DOHH2 (cell line): ENCODE measurements around the gene NT5C1B.

Experiments
- EZH2phosphoT487 ChIP-seq: fragments of 200-600 bp; sonication (generic); IDR thresholded peaks from 2 replicates; pipeline ENCODE4 v1.6.1; 2017; ENCODE audit warnings: borderline replicate concordance, mild to moderate bottlenecking, antibody characterized with exemption, low read length, moderate library complexity, mixed read lengths
- TF ChIP-seq, protein P1 (sequence below): fragments of 200-600 bp; sonication (generic); IDR thresholded peaks from one replicate; pipeline ENCODE4 v1.5.1; 2014; ENCODE audit warnings: antibody characterized with exemption, mild to moderate bottlenecking, low read depth, low read length; ENCODE audit not compliant: poor library complexity, severe bottlenecking

DNA sequence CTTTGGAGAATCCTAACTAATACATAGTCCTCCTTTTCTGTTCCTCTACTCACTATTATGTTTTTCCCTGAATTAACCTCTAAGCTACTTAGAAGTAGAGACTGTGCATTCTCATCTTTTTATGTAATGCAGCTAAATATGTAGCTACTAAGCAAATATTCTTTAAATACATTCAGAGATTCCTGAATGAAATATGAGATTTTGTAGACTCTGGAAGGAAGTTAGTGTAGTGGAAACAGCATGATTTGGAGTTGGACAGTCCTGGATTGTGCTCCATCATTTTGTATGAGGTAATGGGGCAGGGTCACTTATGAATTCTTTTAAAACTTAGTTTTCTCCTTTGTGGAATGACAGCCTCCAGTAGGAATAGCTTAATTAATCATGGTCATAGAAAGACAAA, 24.7 kb upstream of the NT5C1B start:
- TF ChIP-seq, protein P1, sequence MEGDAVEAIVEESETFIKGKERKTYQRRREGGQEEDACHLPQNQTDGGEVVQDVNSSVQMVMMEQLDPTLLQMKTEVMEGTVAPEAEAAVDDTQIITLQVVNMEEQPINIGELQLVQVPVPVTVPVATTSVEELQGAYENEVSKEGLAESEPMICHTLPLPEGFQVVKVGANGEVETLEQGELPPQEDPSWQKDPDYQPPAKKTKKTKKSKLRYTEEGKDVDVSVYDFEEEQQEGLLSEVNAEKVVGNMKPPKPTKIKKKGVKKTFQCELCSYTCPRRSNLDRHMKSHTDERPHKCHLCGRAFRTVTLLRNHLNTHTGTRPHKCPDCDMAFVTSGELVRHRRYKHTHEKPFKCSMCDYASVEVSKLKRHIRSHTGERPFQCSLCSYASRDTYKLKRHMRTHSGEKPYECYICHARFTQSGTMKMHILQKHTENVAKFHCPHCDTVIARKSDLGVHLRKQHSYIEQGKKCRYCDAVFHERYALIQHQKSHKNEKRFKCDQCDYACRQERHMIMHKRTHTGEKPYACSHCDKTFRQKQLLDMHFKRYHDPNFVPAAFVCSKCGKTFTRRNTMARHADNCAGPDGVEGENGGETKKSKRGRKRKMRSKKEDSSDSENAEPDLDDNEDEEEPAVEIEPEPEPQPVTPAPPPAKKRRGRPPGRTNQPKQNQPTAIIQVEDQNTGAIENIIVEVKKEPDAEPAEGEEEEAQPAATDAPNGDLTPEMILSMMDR, result no peak
- no peak for TF ChIP-seq EZH2phosphoT487
